Endothelial cell of hepatic sinusoid (primary cell): Measurements from ENCODE around the gene FERMT1.
"Not testable (repeated sequence)": the region's sequence is repeated elsewhere in the genome, so short reads cannot be mapped to it uniquely, and the experiment has no call there.

ENCODE experiments used
- in situ Hi-C: cut with HindIII; loops from 2 replicates; pipeline ENCODE4 v1.10.0; 2017; ENCODE audit warnings: low sequenced_read_pairs

The FERMT1 gene

GRCh38 chr20:6041808-6042265, 81.0 kb downstream of the FERMT1 start:
- in situ Hi-C loops: no loop called here

- in situ Hi-C loops: no loop called here
Measured at GRCh38 chr20:6040958-6041807, 81.6 kb downstream of the FERMT1 start.

GRCh38 chr20:6040540-6040939, 82.3 kb downstream of the FERMT1 start:
- in situ Hi-C loops: no loop called here

- in situ Hi-C loops: no loop called here
Measured at GRCh38 chr20:6039766-6040165, 83.1 kb downstream of the FERMT1 start.

GRCh38 chr20:6038256-6038655, 84.6 kb downstream of the FERMT1 start:
- in situ Hi-C loops: no loop called here

GRCh38 chr20:6037082-6037481, 85.7 kb downstream of the FERMT1 start:
- in situ Hi-C loops: no loop called here

GRCh38 chr20:6036213-6036612, 86.6 kb downstream of the FERMT1 start:
- in situ Hi-C loops: no loop called here

- in situ Hi-C loops: no loop called here
Measured at GRCh38 chr20:6034134-6034969, 88.5 kb downstream of the FERMT1 start.

- in situ Hi-C loops: not testable (repeated sequence)
Measured at GRCh38 chr20:6032907-6033306, 89.9 kb downstream of the FERMT1 start.

GRCh38 chr20:6030453-6031080, 92.3 kb downstream of the FERMT1 start:
- in situ Hi-C loops: no loop called here

GRCh38 chr20:6029538-6029937, 93.3 kb downstream of the FERMT1 start:
- in situ Hi-C loops: no loop called here

- in situ Hi-C loops: no loop called here
Measured at GRCh38 chr20:6028818-6029217, 94.0 kb downstream of the FERMT1 start.

- in situ Hi-C loops: no loop called here
Measured at GRCh38 chr20:6026051-6026450, 96.8 kb downstream of the FERMT1 start.
